Keratinocyte (primary cell): Measurements from ENCODE around the gene SSH2.

Experiments used
- EZH2 ChIP-seq: IDR thresholded peaks from one replicate; pipeline ENCODE4 v1.6.1; 2012; ENCODE audit warnings: inconsistent platforms, mild to moderate bottlenecking, low read length, moderate library complexity
- TF ChIP-seq, protein P1 (sequence below), 3 experiments: IDR thresholded peaks in 1 of 3; conservative IDR thresholded peaks in 1 of 3; optimal IDR thresholded peaks in 1 of 3; 2 replicates in 2 of 3; 3 replicates in 1 of 3; pipeline versions ENCODE3 to v1.5.1; 2011; ENCODE audit warnings: low read length in 3 of 3, mild to moderate bottlenecking in 3 of 3, moderate library complexity in 2 of 3, control low read depth in 1 of 3, inconsistent platforms in 1 of 3; ENCODE audit not compliant: insufficient read depth in 2 of 3; ENCODE audit errors: extremely low read depth in 1 of 3

DNA sequence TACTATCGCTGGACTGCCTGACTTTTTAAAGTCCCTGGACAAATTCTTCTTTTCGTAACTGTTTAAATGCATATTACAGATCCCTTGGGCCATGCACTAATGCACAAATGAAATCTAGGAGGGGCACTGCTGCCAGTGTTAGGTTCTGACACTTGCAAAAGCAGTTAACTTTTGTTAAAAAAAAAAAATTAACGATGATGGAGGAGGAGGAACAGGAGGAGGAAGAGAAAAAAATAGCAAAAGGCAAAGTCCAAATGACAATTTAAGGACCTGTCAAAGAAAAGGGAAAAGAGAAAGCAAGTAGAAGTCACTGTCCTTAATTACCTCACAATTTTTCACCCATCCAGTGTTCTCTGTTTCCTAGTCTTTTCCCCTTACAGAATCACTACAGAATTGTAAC, 209.5 kb downstream of the SSH2 start:
- no peak for TF ChIP-seq EZH2
- TF ChIP-seq, protein P1, sequence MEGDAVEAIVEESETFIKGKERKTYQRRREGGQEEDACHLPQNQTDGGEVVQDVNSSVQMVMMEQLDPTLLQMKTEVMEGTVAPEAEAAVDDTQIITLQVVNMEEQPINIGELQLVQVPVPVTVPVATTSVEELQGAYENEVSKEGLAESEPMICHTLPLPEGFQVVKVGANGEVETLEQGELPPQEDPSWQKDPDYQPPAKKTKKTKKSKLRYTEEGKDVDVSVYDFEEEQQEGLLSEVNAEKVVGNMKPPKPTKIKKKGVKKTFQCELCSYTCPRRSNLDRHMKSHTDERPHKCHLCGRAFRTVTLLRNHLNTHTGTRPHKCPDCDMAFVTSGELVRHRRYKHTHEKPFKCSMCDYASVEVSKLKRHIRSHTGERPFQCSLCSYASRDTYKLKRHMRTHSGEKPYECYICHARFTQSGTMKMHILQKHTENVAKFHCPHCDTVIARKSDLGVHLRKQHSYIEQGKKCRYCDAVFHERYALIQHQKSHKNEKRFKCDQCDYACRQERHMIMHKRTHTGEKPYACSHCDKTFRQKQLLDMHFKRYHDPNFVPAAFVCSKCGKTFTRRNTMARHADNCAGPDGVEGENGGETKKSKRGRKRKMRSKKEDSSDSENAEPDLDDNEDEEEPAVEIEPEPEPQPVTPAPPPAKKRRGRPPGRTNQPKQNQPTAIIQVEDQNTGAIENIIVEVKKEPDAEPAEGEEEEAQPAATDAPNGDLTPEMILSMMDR (optimal IDR thresholded peaks at IDR 0.05 in 1 of 3, IDR thresholded peaks at IDR 0.05 in 1 of 3, conservative IDR thresholded peaks at IDR 0.05 in 1 of 3; ENCODE audit: extremely low read depth in 1 of 3, insufficient read depth in 2 of 3, low read length in 3 of 3), result no peak
